Measurements from ENCODE around the gene DEPDC5.

GRCh38 chr22:31895411-31896123 is 141.7 kb downstream of the DEPDC5 start:
- no peak for TF ChIP-seq POLR2A (IDR thresholded peaks at IDR 0.05)
- TF ChIP-seq, protein P1, sequence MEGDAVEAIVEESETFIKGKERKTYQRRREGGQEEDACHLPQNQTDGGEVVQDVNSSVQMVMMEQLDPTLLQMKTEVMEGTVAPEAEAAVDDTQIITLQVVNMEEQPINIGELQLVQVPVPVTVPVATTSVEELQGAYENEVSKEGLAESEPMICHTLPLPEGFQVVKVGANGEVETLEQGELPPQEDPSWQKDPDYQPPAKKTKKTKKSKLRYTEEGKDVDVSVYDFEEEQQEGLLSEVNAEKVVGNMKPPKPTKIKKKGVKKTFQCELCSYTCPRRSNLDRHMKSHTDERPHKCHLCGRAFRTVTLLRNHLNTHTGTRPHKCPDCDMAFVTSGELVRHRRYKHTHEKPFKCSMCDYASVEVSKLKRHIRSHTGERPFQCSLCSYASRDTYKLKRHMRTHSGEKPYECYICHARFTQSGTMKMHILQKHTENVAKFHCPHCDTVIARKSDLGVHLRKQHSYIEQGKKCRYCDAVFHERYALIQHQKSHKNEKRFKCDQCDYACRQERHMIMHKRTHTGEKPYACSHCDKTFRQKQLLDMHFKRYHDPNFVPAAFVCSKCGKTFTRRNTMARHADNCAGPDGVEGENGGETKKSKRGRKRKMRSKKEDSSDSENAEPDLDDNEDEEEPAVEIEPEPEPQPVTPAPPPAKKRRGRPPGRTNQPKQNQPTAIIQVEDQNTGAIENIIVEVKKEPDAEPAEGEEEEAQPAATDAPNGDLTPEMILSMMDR (IDR thresholded peaks at IDR 0.05), result no peak
- no peak for TF ChIP-seq POLR2AphosphoS5 (IDR thresholded peaks at IDR 0.05)
- no peak for TF ChIP-seq EP300 (IDR thresholded peaks at IDR 0.05)

Data from sigmoid colon (tissue), 4 donors.